K562 (cell line): ENCODE results near the gene RAB3C. TPM values are rescaled to one million over a fixed set of nuclear protein-coding genes. Genes with fewer than 3 reads are reported as not detected.

ENCODE experiments used
- ATAC-seq: fragments of 200-7000 bp; cut with Tn5 transposase; 3 replicates; pipeline ENCODE4 v1.9.1; 2020; ENCODE audit warnings: moderate library complexity
- BruUV-seq: library from RNA; stranded (reverse); fragments of 400-500 nt; replicated peaks from 2 replicates; lab custom pipeline; 2021; lab: Mats Ljungman, UMichigan
- CTCF ChIA-PET: fragments of 300-600 bp; formaldehyde crosslinking; extraction: SDS; loops from one replicate; lab custom pipeline; 2021; ENCODE audit warnings: low intra/inter-chr PET ratio; lab: Yijun Ruan, JAX
- POLR2A ChIA-PET: fragments of 300-600, 350-650 bp; sonication (Branson Sonifier 250); formaldehyde crosslinking; extraction: SDS; loops from one replicate; lab custom pipeline; 2021; ENCODE audit warnings: antibody characterized with exemption, inconsistent platforms; lab: Yijun Ruan, JAX
- DNase-seq, 4 experiments: peaks; one replicate each; pipeline versions ENCODE4 v3.0.0 to v3.0.0-alpha.2; 2011 to 2018; ENCODE audit warnings: low spot score in 3 of 4, mixed read lengths in 3 of 4; ENCODE audit errors: extremely low read depth in 1 of 4
- FAIRE-seq: peaks from 2 replicates; lab custom pipeline; 2011; peaks lifted over from hg19 to GRCh38; lab: Jason Lieb, UNC
- H2AFZ ChIP-seq: 2 replicates; pipeline ENCODE4 v1.6.0; 2011; ENCODE audit warnings: low read depth, low read length, control low read depth, inconsistent platforms
- H3K27ac ChIP-seq: fragments of 200-600 bp; 3 replicates; pipeline ENCODE4 v1.8.0; 2011; ENCODE audit warnings: low read depth, mild to moderate bottlenecking, control low read depth, inconsistent platforms, low read length, moderate library complexity, mixed read lengths; ENCODE audit errors: extremely low read depth
- H3K27me3 ChIP-seq, 2 experiments: fragments of 300-600 bp in 1 of 2; 2 replicates in 1 of 2; 3 replicates in 1 of 2; pipeline versions ENCODE4 v1.6.0 to v1.8.0; 2011; ENCODE audit warnings: inconsistent platforms in 2 of 2, low read length in 2 of 2, mild to moderate bottlenecking in 1 of 2, mixed read lengths in 1 of 2, moderate library complexity in 1 of 2; ENCODE audit not compliant: control insufficient read depth in 2 of 2, insufficient read depth in 2 of 2
- H3K36me3 ChIP-seq: fragments of 300-600 bp; 3 replicates; pipeline ENCODE4 v1.8.0; 2011; ENCODE audit warnings: mild to moderate bottlenecking, low read length, inconsistent platforms; ENCODE audit not compliant: control insufficient read depth, insufficient read depth
- H3K4me1 ChIP-seq, 2 experiments: fragments of 200-600 bp in 1 of 2; replicated peaks in 1 of 2; 2 replicates in 1 of 2; 3 replicates in 1 of 2; pipeline versions ENCODE4 v1.5.1 to v1.8.0; 2011; ENCODE audit warnings: inconsistent platforms in 2 of 2, low read length in 2 of 2, mild to moderate bottlenecking in 1 of 2, mixed read lengths in 1 of 2, moderate library complexity in 1 of 2; ENCODE audit not compliant: control insufficient read depth in 2 of 2, insufficient read depth in 2 of 2
- H3K4me2 ChIP-seq: 2 replicates; pipeline ENCODE4 v1.6.1; 2011; ENCODE audit warnings: low read length, control low read depth, inconsistent platforms, mixed read lengths; ENCODE audit not compliant: insufficient read depth
- H3K4me3 ChIP-seq: fragments of 200-600 bp; sonication (generic), shearing (Covaris generic); 2 replicates; pipeline ENCODE4 v1.5.1; 2016; ENCODE audit warnings: control low read depth, inconsistent platforms
- H3K79me2 ChIP-seq: fragments of 200-600 bp; 3 replicates; pipeline ENCODE4 v1.8.0; 2011; ENCODE audit warnings: low read length, inconsistent platforms; ENCODE audit not compliant: control insufficient read depth, insufficient read depth
- H3K9ac ChIP-seq, 2 experiments: 2 replicates each; pipeline versions ENCODE4 v1.6.0 to v1.6.1; 2011; ENCODE audit warnings: low read depth in 2 of 2, low read length in 2 of 2, control low read depth in 1 of 2, inconsistent platforms in 1 of 2, mild to moderate bottlenecking in 1 of 2, mixed read lengths in 1 of 2; ENCODE audit not compliant: insufficient read depth in 1 of 2
- H3K9me1 ChIP-seq: one replicate; pipeline ENCODE4 v1.6.0; 2011; ENCODE audit warnings: inconsistent platforms, mild to moderate bottlenecking, low read length, moderate library complexity; ENCODE audit not compliant: control insufficient read depth, insufficient read depth
- H3K9me3 ChIP-seq: replicated peaks from 2 replicates; pipeline ENCODE4 v1.5.1; 2011; ENCODE audit warnings: low read depth, low read length, inconsistent platforms; ENCODE audit not compliant: control insufficient read depth, insufficient read depth
- H4K20me1 ChIP-seq: replicated peaks from 2 replicates; pipeline ENCODE4 v1.6.1; 2011; ENCODE audit warnings: low read length, inconsistent platforms, mixed read lengths; ENCODE audit not compliant: control insufficient read depth, insufficient read depth
- BCOR ChIP-seq: fragments of 450-650 bp; IDR thresholded peaks from 2 replicates; pipeline ENCODE4 v1.6.1; 2016
- HNRNPK ChIP-seq: fragments of 200-400 bp; formaldehyde crosslinking; IDR thresholded peaks from one replicate; pipeline ENCODE4 v1.6.1; 2018; ENCODE audit warnings: mild to moderate bottlenecking, low read depth, low read length; ENCODE audit not compliant: poor library complexity, severe bottlenecking
- IRF2 ChIP-seq: sonication (generic); formaldehyde crosslinking; IDR thresholded peaks from 2 replicates; pipeline ENCODE4 v1.8.1; 2022; ENCODE audit warnings: mild to moderate bottlenecking, missing genetic modification reagents
- NFIC ChIP-seq: fragments of 450-650 bp; IDR thresholded peaks from 2 replicates; pipeline ENCODE4 v1.6.1; 2017; ENCODE audit warnings: mild to moderate bottlenecking, inconsistent platforms
- RAD21 ChIP-seq, 2 experiments: fragments of 250-450 bp in 1 of 2; fragments of 450-650 bp in 1 of 2; sonication (Bioruptor Pico) in 1 of 2; formaldehyde crosslinking in 1 of 2; IDR thresholded peaks in 1 of 2; conservative IDR thresholded peaks in 1 of 2; 2 replicates each; pipeline versions ENCODE4 v1.4.0 to v1.8.0; 2020 to 2022; ENCODE audit warnings: mild to moderate bottlenecking in 2 of 2, moderate library complexity in 1 of 2
- RUNX1 ChIP-seq: sonication (generic); IDR thresholded peaks from 2 replicates; pipeline ENCODE4 v1.6.1; 2016; ENCODE audit warnings: antibody characterized with exemption, low read depth
- ZNF316 ChIP-seq: fragments of 450-650 bp; IDR thresholded peaks from 2 replicates; pipeline ENCODE4 v1.6.1; 2016
- ZNF384 ChIP-seq: IDR thresholded peaks from 2 replicates; pipeline ENCODE4 v1.6.1; 2012; ENCODE audit warnings: low read depth, low read length, improper control_type of control experiment
- ZNF695 ChIP-seq: fragments of 450-650 bp; formaldehyde crosslinking; IDR thresholded peaks from 2 replicates; pipeline ENCODE4 v1.4.0; 2020; ENCODE audit warnings: mild to moderate bottlenecking, moderate library complexity
- WGBS: fragments of 100-300 bp; shearing (Covaris generic); methylation state at CpG from one replicate; pipeline ENCODE4 v1.1.6; 2016; ENCODE audit warnings: low coverage, mixed read lengths; ENCODE audit not compliant: insufficient coverage; ENCODE audit errors: missing lambda C conversion rate; 5-methylcytosine and 5-hydroxymethylcytosine counted together
- in situ Hi-C: fragments of 300-500 bp; cut with MboI; formaldehyde crosslinking; loops from 4 replicates; pipeline ENCODE4 v1.15.0; 2018; ENCODE audit warnings: inconsistent platforms, mixed read lengths
- intact Hi-C: fragments of 100-400 bp; cut with micrococcal nuclease; formaldehyde crosslinking; loops from 2 replicates; pipeline ENCODE4 v1.14.2; 2022
- polyA plus RNA-seq, 8 experiments: library from polyadenylated mRNA; depleted of rRNA in 4 of 8; stranded (reverse) in 5 of 8; unstranded in 3 of 8; fragments of >200 nt; fragmentation: Nextera tagmentation in 2 of 8; fragmentation: Illumina TruSeq in 1 of 8; extraction: Ambion mirVana in 2 of 8; extraction: Trizol in 1 of 8; gene quantifications; 2 replicates each; pipeline versions ENCODE4 v1.2.1 to v1.2.3, GENCODE V29; 2011 to 2014; ENCODE audit warnings: inconsistent platforms in 1 of 8, missing spikeins in 1 of 8
- total RNA-seq, 7 experiments: library from RNA; depleted of rRNA in 6 of 7; stranded (reverse); fragments of >200 nt in 6 of 7; fragmentation: Illumina TruSeq in 2 of 7; extraction: Trizol in 2 of 7; gene quantifications; 2 replicates each; pipeline versions ENCODE4 v1.2.1 to v1.2.3, GENCODE V29; 2011 to 2021; ENCODE audit warnings: low replicate concordance in 1 of 7
- TF ChIP-seq, protein P1 (sequence below): fragments of 250-450 bp; sonication (Bioruptor Pico); IDR thresholded peaks from 2 replicates; pipeline ENCODE4 v1.8.0; 2022; ENCODE audit warnings: inconsistent platforms
- TF ChIP-seq, protein P2 (sequence below): fragments of 250-450 bp; sonication (Bioruptor Pico); IDR thresholded peaks from 2 replicates; pipeline ENCODE4 v1.8.0; 2022; ENCODE audit warnings: moderate library complexity, mild to moderate bottlenecking, inconsistent platforms
- TF ChIP-seq, protein P3 (sequence below): IDR thresholded peaks from 2 replicates; pipeline ENCODE4 v1.6.1; 2012; ENCODE audit warnings: low read depth, low read length, improper control_type of control experiment, borderline replicate concordance

The RAB3C gene
- total and polyA plus RNA-seq, 9 of the 15 experiments (the other 6 are each of a cell fraction or from before 2014, with no cell fraction given), result not detected

DNA sequence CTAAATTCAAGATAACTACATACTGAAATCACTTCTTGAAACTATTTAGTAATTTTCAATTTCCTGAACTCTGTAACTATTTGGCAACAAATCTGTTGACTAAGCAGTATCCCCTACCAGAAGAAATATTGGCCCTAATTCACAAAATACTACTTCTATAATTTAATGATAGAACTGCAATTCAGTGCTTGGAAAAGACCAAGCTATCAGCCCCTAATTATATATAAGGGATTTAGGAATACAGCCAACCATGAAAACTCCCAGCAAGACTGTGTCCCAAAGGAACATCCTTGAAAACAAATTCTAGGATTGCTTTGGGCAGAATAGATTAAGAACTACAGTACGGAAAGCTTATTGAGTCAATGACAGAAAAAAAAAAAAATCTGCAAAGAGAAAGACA is 169.2 kb downstream of the RAB3C start:
- Histone ChIP-seq H3K4me1 (no peaks in the 10 kb centered on the region), H2AFZ (no peak overlapping the region), H3K36me3 (no peaks in the 10 kb centered on the region), H3K27ac (no peak overlapping the region), H3K4me2 (no peak overlapping the region), H3K9me1 (no peaks in the 10 kb centered on the region), H3K9me3 (no peaks in the 10 kb centered on the region), H3K27me3 (no peaks in the 10 kb centered on the region), H3K4me3 (no peak overlapping the region), H3K9ac (no peak overlapping the region), H4K20me1 (no peaks in the 10 kb centered on the region), H3K79me2 (no peaks in the 10 kb centered on the region)
- no peak for DNase-seq
- no TSS peak for BruUV-seq
- TF ChIP-seq, protein P1, sequence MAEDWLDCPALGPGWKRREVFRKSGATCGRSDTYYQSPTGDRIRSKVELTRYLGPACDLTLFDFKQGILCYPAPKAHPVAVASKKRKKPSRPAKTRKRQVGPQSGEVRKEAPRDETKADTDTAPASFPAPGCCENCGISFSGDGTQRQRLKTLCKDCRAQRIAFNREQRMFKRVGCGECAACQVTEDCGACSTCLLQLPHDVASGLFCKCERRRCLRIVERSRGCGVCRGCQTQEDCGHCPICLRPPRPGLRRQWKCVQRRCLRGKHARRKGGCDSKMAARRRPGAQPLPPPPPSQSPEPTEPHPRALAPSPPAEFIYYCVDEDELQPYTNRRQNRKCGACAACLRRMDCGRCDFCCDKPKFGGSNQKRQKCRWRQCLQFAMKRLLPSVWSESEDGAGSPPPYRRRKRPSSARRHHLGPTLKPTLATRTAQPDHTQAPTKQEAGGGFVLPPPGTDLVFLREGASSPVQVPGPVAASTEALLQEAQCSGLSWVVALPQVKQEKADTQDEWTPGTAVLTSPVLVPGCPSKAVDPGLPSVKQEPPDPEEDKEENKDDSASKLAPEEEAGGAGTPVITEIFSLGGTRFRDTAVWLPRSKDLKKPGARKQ (CRISPR knock-in tag), result no peak
- 0 out of 2 replicates have a peak, but pooled peaks have one; percentile 4 for TF ChIP-seq ZNF316
- WGBS, result 0% methylated on average over 1 of the region's 1 CpG
- no peak for FAIRE-seq
- intact Hi-C loops, result no loop called here
- CTCF ChIA-PET, result no interaction called here
- ATAC-seq, result no peak
- in situ Hi-C loops, result no loop called here
- POLR2A ChIA-PET, result no interaction called here

DNA sequence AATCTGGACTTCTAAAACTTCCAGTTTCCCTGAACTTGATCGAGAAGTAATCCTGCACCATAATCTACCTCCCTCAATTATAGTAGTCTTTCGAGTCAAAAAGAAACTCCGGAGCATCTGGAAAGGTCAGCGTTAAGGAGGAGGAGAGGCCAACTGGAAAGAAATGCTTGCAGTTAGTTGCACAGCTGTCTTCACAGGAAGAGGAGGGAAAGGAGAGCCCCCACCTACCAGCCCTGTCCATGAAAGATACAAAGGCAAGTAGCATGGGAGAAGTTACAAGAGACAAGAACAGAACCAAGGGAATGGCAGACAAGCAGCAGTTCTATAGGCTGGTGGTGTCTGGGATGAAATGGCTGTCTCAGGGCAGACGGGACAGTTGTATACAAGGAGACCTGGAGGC is 170.6 kb downstream of the RAB3C start:
- no peaks in the 10 kb centered on the region for H3K4me1 ChIP-seq
- FAIRE-seq (no peak), DNase-seq (no peak), ATAC-seq (no peak)
- H3K36me3 ChIP-seq, result no peaks in the 10 kb centered on the region
- H3K27me3 ChIP-seq, result no peaks in the 10 kb centered on the region
- no peak for TF ChIP-seq HNRNPK
- TF ChIP-seq RUNX1, result no peak
- TF ChIP-seq ZNF384, result no peak
- TF ChIP-seq, protein P2, sequence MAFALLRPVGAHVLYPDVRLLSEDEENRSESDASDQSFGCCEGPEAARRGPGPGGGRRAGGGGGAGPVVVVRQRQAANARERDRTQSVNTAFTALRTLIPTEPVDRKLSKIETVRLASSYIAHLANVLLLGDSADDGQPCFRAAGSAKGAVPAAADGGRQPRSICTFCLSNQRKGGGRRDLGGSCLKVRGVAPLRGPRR (CRISPR knock-in tag), result no peak
- no peak for TF ChIP-seq NFIC
- TF ChIP-seq, protein P3, sequence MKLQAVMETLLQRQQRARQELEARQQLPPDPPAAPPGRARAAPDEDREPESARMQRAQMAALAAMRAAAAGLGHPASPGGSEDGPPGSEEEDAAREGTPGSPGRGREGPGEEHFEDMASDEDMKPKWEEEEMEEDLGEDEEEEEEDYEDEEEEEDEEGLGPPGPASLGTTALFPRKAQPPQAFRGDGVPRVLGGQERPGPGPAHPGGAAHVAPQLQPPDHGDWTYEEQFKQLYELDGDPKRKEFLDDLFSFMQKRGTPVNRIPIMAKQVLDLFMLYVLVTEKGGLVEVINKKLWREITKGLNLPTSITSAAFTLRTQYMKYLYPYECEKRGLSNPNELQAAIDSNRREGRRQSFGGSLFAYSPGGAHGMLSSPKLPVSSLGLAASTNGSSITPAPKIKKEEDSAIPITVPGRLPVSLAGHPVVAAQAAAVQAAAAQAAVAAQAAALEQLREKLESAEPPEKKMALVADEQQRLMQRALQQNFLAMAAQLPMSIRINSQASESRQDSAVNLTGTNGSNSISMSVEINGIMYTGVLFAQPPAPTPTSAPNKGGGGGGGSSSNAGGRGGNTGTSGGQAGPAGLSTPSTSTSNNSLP, result no peak
- TF ChIP-seq ZNF695 (CRISPR knock-in tag), result no peak
- no peak for TF ChIP-seq RAD21 (CRISPR knock-in tag; conservative IDR thresholded peaks at IDR 0.05 in 1 of 2, IDR thresholded peaks at IDR 0.05 in 1 of 2)
- TF ChIP-seq IRF2 (CRISPR knock-in tag), result no peak
- no peak for TF ChIP-seq BCOR
- no peak overlapping the region for H3K27ac ChIP-seq
- H3K9ac ChIP-seq, result no peak overlapping the region
- no peak overlapping the region for H3K4me3 ChIP-seq
- in situ Hi-C loops, result no loop called here
- no peaks in the 10 kb centered on the region for H4K20me1 ChIP-seq
- no peaks in the 10 kb centered on the region for H3K9me3 ChIP-seq
- H3K79me2 ChIP-seq, result no peaks in the 10 kb centered on the region
- ChIA-PET POLR2A (no interaction called here), CTCF (no interaction called here)
- intact Hi-C loops, result no loop called here
- H3K4me2 ChIP-seq, result no peak overlapping the region
- H2AFZ ChIP-seq, result no peak overlapping the region
- no peaks in the 10 kb centered on the region for H3K9me1 ChIP-seq
- WGBS, result 3% methylated on average over 5 of the region's 5 CpGs
- no TSS peak for BruUV-seq
